ENCODE results near the gene TNXB. TPM values are rescaled to one million over a fixed set of nuclear protein-coding genes. Genes with fewer than 3 reads are reported as not detected.

The TNXB gene
- total RNA-seq, 2 donors from 2014 or later = 143 to 158 TPM

- intact Hi-C loops (cut with DNase I) = no loop called here
- no peak for ATAC-seq
- DNase-seq = no peak
Observed at GRCh38 chr6:32089082-32089828, 19.9 kb downstream of the TNXB start.

DNA sequence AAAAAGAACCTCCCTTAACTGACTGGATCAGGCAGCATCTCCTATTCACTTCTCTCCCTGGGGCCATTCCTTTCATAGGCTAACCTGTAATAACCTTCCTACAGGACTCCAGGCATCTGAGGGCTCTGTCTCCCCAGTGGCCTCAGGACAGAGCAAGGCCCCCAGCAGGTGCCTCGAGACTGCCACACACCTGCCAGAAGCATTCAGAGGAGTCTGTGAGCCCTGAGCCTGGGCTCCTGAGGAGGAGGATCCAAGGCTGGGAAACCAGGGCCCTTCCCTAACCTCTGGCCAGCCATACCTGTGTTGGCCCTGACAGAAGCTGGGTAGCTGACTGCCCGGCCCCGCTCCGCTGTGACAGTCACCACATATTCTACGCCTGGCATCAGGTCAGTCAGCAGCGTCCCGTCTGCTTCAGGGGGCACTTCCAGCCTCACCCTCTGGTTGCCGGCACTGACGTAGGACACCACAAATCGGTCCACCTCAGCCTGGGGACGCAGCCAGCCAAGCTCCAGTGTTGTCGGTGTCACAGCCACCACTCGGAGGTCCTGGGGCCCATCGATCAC, 20.6 kb downstream of the TNXB start:
- ATAC-seq (no peak), DNase-seq (no peak)
- intact Hi-C loops (cut with DNase I) = no loop called here

- intact Hi-C loops (cut with DNase I) = loop anchor here in 1 of 2 donors (2.0 kb wide), 1 partner anchor 67 kb away; the partner anchor contains the start of gene PPT2
- peak; percentile 86 to 92 for ATAC-seq
Observed at GRCh38 chr6:32087574-32088486, 21.3 kb downstream of the TNXB start.

GRCh38 chr6:32086661-32087573, 22.2 kb downstream of the TNXB start:
- intact Hi-C loops (cut with DNase I) = loop anchor here in 1 of 2 donors (2.0 kb wide), 1 partner anchor 68 kb away; the partner anchor contains the start of gene PPT2
- ATAC-seq = peak; percentile 16 to 23
- DNase-seq = no peak

More at GRCh38 chr6:32087574-32088486, 21.3 kb downstream of the TNXB start:
- peak; percentile 93 for DNase-seq

- ATAC-seq (no peak), DNase-seq (no peak)
- intact Hi-C loops (cut with DNase I) = loop anchor here in 1 of 2 donors (2.0 kb wide), 1 partner anchor 69 kb away; the partner anchor contains the start of gene PPT2
Observed at GRCh38 chr6:32085759-32086459, 23.2 kb downstream of the TNXB start.

GRCh38 chr6:32084780-32085179, 24.4 kb downstream of the TNXB start:
- intact Hi-C loops (cut with DNase I) = no loop called here
- no peak for ATAC-seq
- no peak for DNase-seq

DNA sequence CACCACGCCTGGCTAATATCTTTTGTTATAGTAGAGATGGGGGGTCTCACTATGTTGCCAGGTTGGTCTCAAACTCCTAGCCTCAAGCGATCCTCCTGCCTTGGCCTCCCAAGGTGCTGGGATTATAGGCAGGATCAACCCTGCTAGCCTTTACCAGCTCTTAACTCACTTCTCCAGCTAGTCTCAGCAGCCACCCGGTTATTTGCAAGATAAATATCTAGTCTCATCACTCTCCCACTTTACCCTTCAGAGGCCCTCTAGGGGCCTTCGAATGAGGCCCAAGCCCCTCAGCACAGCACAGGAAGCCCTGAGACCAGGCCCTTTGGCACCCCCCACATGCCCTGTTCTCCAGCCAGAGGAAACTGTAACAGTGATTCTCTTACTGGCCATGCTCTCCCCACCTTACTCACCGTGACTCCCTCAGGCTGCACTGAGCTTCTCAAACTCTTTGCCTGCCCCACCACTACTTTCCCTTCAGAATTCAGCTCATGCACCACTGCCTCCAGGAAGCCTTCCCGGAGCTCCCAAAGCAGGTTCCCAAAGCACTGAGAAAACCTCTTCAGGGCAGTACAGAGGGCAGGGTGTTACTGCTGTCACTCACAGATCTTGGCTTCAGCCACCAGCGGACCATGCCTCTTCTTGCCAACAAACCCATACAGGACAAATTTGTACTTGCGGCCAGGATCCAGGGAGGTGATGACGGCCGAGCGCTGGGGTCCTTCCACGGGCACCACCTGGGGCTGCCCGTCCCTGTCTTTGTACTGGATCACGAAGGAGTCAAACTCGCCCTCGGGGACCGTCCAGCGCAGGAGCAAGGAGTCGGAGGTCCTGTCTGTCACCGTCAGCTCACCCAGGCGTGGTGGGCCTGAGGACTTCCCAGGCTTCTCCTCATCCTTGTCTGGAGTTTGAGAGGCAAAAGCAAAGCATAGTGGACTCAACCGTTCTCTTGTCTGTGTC, 25.0 kb downstream of the TNXB start:
- intact Hi-C loops (cut with DNase I) = no loop called here
- ATAC-seq = no peak
- DNase-seq = no peak

DNA sequence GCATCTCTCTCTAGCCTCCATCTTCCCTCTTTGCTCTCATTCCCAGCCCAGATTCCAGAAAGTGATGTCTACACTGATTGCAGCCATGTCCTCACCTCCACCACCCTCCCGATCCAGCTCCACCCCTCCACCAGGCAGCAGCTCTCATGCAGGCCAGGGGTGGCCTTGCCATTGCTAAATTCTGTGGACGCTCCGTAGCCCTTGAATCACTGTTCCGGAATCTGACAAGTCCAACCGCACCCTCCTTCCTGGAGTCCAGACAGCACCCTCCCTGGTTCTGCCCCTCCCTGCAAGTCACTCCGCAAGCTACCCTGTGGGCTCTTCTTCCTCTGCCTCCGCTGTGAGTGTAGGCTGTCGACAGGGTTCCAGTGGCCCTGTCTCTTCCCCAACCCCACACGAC, 26.2 kb downstream of the TNXB start:
- intact Hi-C loops (cut with DNase I) = no loop called here
- ATAC-seq = peak; percentile 19 to 67
- peak; percentile 82 for DNase-seq

DNA sequence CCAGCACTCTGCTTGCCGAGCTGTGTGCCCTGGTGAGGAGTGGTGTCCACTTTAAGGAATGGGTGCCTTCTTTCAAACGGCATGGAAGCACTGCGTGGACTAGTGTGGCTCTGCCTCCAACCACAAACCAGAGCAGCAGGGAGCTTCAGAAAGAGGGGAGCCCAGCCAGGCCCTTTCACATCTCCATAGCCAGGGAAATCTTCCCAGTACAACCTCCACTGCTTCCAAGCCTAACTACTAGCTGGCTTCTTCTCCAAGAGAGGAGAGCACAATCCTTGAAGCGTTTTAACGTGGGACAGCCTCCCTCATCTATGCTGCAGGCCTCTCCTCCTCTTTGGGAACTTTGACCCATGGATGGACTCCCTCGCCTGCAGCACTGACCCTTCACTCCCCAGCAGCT, 26.7 kb downstream of the TNXB start:
- DNase-seq (no peak), ATAC-seq (peak in 1 of 2 donors; percentile 15)
- intact Hi-C loops (cut with DNase I) = no loop called here

- intact Hi-C loops (cut with DNase I) = no loop called here
- ATAC-seq = peak; percentile 68 to 73
- DNase-seq = peak; percentile 83
Observed at GRCh38 chr6:32081168-32081990, 27.8 kb downstream of the TNXB start.

- DNase-seq (no peak), ATAC-seq (no peak)
- intact Hi-C loops (cut with DNase I) = no loop called here
Observed at GRCh38 chr6:32079566-32080290, 29.4 kb downstream of the TNXB start.

- ATAC-seq (peak; percentile 36 to 55), DNase-seq (no peak)
- intact Hi-C loops (cut with DNase I) = no loop called here
Observed at GRCh38 chr6:32076321-32076809, 32.8 kb downstream of the TNXB start.

- intact Hi-C loops (cut with DNase I) = no loop called here
- DNase-seq (no peak), ATAC-seq (no peak)
Observed at GRCh38 chr6:32075781-32076180, 33.4 kb downstream of the TNXB start.

- ATAC-seq (no peak), DNase-seq (no peak)
- intact Hi-C loops (cut with DNase I) = no loop called here
Observed at GRCh38 chr6:32074996-32075532, 34.1 kb downstream of the TNXB start.

DNA sequence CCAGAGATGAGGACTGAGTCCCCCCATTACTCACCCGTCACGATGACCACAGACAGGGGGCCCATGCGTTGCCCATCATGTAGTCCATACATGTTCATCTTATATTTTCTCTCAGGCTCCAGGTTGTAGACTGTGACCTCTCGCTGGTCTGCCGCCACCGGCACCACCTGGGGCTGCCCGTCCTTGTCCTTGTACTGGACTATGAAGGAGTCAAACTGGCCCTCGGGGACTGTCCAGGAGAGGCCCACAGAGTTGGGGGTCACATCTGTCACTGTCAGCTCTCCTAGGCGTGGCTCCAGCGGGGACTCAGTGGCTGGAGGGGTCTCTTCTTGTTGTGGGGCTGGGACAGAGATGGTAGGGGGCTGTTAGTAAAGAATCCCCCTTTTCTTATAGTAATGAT, 35.5 kb downstream of the TNXB start:
- ATAC-seq = no peak
- intact Hi-C loops (cut with DNase I) = no loop called here
- no peak for DNase-seq
